D721Med (cell line): ENCODE data around the gene PLCB1.

ENCODE experiments used
- DNase-seq: peaks from one replicate; pipeline ENCODE4 v3.0.0; 2011; ENCODE audit warnings: low spot score; ENCODE audit not compliant: insufficient read length
- FAIRE-seq: peaks from 2 replicates; lab custom pipeline; 2011; peaks lifted over from hg19 to GRCh38; lab: Jason Lieb, UNC
- CTCF ChIP-seq: IDR thresholded peaks from 2 replicates; pipeline ENCODE4 v1.5.1; 2012; ENCODE audit warnings: mild to moderate bottlenecking, control low read depth; ENCODE audit not compliant: insufficient read depth; ENCODE audit errors: missing control alignments

PLCB1 gene

GRCh38 chr20:8912096-8912495, 780.0 kb downstream of the PLCB1 start:
- TF ChIP-seq CTCF: no peak
- FAIRE-seq: no peak

GRCh38 chr20:8912731-8913130, 780.7 kb downstream of the PLCB1 start:
- DNase-seq (no peak), FAIRE-seq (no peak)
- no peak for TF ChIP-seq CTCF

More at GRCh38 chr20:8912096-8912495, 780.0 kb downstream of the PLCB1 start:
- no peak for DNase-seq

GRCh38 chr20:8913456-8913855, 781.4 kb downstream of the PLCB1 start:
- TF ChIP-seq CTCF: no peak
- FAIRE-seq: no peak
- DNase-seq: no peak

GRCh38 chr20:8914421-8914820, 782.4 kb downstream of the PLCB1 start:
- FAIRE-seq: no peak

GRCh38 chr20:8917084-8917483, 785.0 kb downstream of the PLCB1 start:
- no peak for TF ChIP-seq CTCF
- FAIRE-seq: no peak
- DNase-seq: no peak

More at GRCh38 chr20:8914421-8914820, 782.4 kb downstream of the PLCB1 start:
- no peak for DNase-seq
- TF ChIP-seq CTCF: no peak

GRCh38 chr20:8918145-8918544, 786.1 kb downstream of the PLCB1 start:
- no peak for TF ChIP-seq CTCF
- no peak for DNase-seq
- FAIRE-seq: no peak

GRCh38 chr20:8924539-8924938, 792.5 kb downstream of the PLCB1 start:
- no peak for TF ChIP-seq CTCF

More at GRCh38 chr20:8924539-8924938, 792.5 kb downstream of the PLCB1 start:
- FAIRE-seq (no peak), DNase-seq (no peak)
